GM18861 (cell line): ENCODE results near the gene AP1G1.
"Not testable (repeated sequence)": the region's sequence is repeated elsewhere in the genome, so short reads cannot be mapped to it uniquely, and the experiment has no call there.

Experiments used
- ATAC-seq: cut with Tn5 transposase; IDR thresholded peaks from one replicate; pipeline ENCODE4 v1.9.1; 2021; ENCODE audit not compliant: unreplicated experiment

AP1G1 gene

GRCh38 chr16:71708696-71709095 is 99.9 kb downstream of the AP1G1 start:
- ATAC-seq, result no peak

GRCh38 chr16:71707199-71707598 is 101.4 kb downstream of the AP1G1 start:
- no peak for ATAC-seq

- no peak for ATAC-seq
Measured at GRCh38 chr16:71706046-71706445, 102.6 kb downstream of the AP1G1 start.

GRCh38 chr16:71703333-71703732 is 105.3 kb downstream of the AP1G1 start:
- ATAC-seq, result no peak

GRCh38 chr16:71700831-71701230 is 107.8 kb downstream of the AP1G1 start:
- no peak for ATAC-seq

GRCh38 chr16:71698491-71698890 is 110.1 kb downstream of the AP1G1 start:
- ATAC-seq, result no peak

GRCh38 chr16:71693164-71693563 is 115.5 kb downstream of the AP1G1 start:
- ATAC-seq, result no peak

- no peak for ATAC-seq
Measured at GRCh38 chr16:71689901-71690300, 118.7 kb downstream of the AP1G1 start.

- ATAC-seq, result no peak
Measured at GRCh38 chr16:71687861-71688260, 120.8 kb downstream of the AP1G1 start.

GRCh38 chr16:71684280-71684679 is 124.4 kb downstream of the AP1G1 start:
- not testable (repeated sequence) for ATAC-seq

GRCh38 chr16:71681360-71681759 is 127.3 kb downstream of the AP1G1 start:
- no peak for ATAC-seq
